ENCODE measurements around the gene PIK3CD.

DNA sequence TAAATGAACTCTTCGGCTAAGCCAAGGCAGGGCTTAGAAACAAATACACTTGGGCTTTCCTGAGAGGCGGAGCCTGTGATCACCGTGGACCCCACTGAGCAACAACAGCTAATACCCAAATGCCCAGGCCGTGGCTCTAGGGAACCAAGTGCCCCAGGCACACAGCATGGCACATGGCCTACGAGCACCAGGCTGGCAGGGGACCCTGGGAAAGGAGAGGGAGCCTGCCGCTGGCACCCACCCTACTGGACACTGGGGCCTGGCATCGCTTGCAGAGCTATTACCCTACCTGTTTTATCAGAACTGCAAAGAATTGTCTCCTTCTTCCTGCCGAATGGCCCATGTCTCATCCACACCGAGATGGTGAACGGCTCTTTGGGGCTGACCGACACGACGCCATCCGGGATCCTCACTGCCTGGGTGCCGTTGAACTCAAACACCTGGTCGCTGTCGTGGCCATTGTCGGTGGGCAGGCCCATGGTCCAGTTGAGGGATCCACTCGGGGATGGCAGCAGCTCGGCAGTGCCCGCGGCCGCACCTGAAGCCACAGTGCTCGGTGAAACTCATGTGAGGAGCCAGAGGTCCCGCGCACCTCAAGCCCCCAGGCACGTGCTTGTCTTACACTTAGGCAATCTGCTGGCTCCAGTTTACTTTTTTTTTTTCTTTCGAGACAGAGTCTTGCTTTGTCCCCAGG is 92.7 kb downstream of the PIK3CD start:
- TF ChIP-seq, protein P1, sequence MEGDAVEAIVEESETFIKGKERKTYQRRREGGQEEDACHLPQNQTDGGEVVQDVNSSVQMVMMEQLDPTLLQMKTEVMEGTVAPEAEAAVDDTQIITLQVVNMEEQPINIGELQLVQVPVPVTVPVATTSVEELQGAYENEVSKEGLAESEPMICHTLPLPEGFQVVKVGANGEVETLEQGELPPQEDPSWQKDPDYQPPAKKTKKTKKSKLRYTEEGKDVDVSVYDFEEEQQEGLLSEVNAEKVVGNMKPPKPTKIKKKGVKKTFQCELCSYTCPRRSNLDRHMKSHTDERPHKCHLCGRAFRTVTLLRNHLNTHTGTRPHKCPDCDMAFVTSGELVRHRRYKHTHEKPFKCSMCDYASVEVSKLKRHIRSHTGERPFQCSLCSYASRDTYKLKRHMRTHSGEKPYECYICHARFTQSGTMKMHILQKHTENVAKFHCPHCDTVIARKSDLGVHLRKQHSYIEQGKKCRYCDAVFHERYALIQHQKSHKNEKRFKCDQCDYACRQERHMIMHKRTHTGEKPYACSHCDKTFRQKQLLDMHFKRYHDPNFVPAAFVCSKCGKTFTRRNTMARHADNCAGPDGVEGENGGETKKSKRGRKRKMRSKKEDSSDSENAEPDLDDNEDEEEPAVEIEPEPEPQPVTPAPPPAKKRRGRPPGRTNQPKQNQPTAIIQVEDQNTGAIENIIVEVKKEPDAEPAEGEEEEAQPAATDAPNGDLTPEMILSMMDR (IDR thresholded peaks at IDR 0.05) = no peak
- no peak for TF ChIP-seq POLR2A (IDR thresholded peaks at IDR 0.05)

Data from vagina (tissue), 2 donors.